Measurements from ENCODE around the gene MICB.

- TF ChIP-seq CTCF (tag by site-specific recombination; IDR thresholded peaks at IDR 0.05), result no peak
- no peak for TF ChIP-seq ZBTB21 (tag by site-specific recombination; IDR thresholded peaks at IDR 0.05)
- TF ChIP-seq ZNF777 (tag by site-specific recombination; IDR thresholded peaks at IDR 0.05; ENCODE audit: borderline replicate concordance), result no peak
- TF ChIP-seq ZNF112 (tag by site-specific recombination; IDR thresholded peaks at IDR 0.05), result no peak
- no peak for TF ChIP-seq ZNF121 (tag by site-specific recombination; IDR thresholded peaks at IDR 0.05)
- TF ChIP-seq ZNF335 (tag by site-specific recombination; conservative IDR thresholded peaks at IDR 0.05), result no peak
- no peak for TF ChIP-seq ZNF513 (tag by site-specific recombination; IDR thresholded peaks at IDR 0.05)
- TF ChIP-seq ZNF292 (tag by site-specific recombination; IDR thresholded peaks at IDR 0.05; ENCODE audit: borderline replicate concordance, low read depth), result no peak
Observed at GRCh38 chr6:31525553-31525931, 27.6 kb downstream of the MICB start.
